Liver (tissue), 9 donors: Measurements from ENCODE around the gene RIMKLB. TPM values are rescaled to one million over a fixed set of nuclear protein-coding genes. Genes with fewer than 3 reads are reported as not detected.

Experiments
- DNase-seq: peaks from one replicate; pipeline ENCODE4 v3.0.0-alpha.2; 2017; ENCODE audit warnings: low spot score
- H3K27ac ChIP-seq, 2 donors: one replicate each; pipeline ENCODE4 v1.7.0; 2013; ENCODE audit warnings: inconsistent platforms in 2 of 2, low read length in 2 of 2, control low read depth in 1 of 2, low read depth in 1 of 2, mild to moderate bottlenecking in 1 of 2
- H3K27me3 ChIP-seq, 4 donors: one replicate each; pipeline versions ENCODE4 v1.6.1 to v1.7.0; 2013; ENCODE audit warnings: low read length in 3 of 4, inconsistent platforms in 1 of 4, mild to moderate bottlenecking in 1 of 4, moderate library complexity in 1 of 4; ENCODE audit not compliant: control insufficient read depth in 4 of 4, insufficient read depth in 4 of 4
- H3K36me3 ChIP-seq, 4 donors: one replicate each; pipeline versions ENCODE4 v1.6.1 to v1.7.0; 2013; ENCODE audit warnings: low read length in 3 of 4, mild to moderate bottlenecking in 3 of 4, low read depth in 1 of 4, moderate library complexity in 1 of 4; ENCODE audit not compliant: control insufficient read depth in 4 of 4, insufficient read depth in 3 of 4
- H3K4me1 ChIP-seq, 4 donors: one replicate each; pipeline versions ENCODE4 v1.6.1 to v1.7.0; 2013; ENCODE audit warnings: low read length in 3 of 4, mild to moderate bottlenecking in 3 of 4, moderate library complexity in 1 of 4; ENCODE audit not compliant: control insufficient read depth in 4 of 4, insufficient read depth in 4 of 4
- H3K4me3 ChIP-seq, 3 donors: one replicate each; pipeline versions ENCODE4 v1.6.1 to v1.7.0; 2013; ENCODE audit warnings: low read length in 3 of 3, control low read depth in 1 of 3, low read depth in 1 of 3, mild to moderate bottlenecking in 1 of 3
- H3K9ac ChIP-seq, 2 donors: one replicate each; pipeline ENCODE4 v1.7.0; 2013; ENCODE audit warnings: low read length in 2 of 2, mild to moderate bottlenecking in 2 of 2, moderate library complexity in 2 of 2, control low read depth in 1 of 2, low read depth in 1 of 2
- H3K9me3 ChIP-seq, 4 donors: one replicate each; pipeline versions ENCODE4 v1.6.1 to v1.7.0; 2013; ENCODE audit warnings: low read length in 3 of 4; ENCODE audit not compliant: control insufficient read depth in 4 of 4
- ATF3 ChIP-seq: IDR thresholded peaks from 2 replicates; pipeline ENCODE4 v1.6.1; 2016; ENCODE audit warnings: antibody characterized with exemption
- EGR1 ChIP-seq, 2 donors: IDR thresholded peaks; 2 replicates each; pipeline ENCODE4 v1.6.1; 2016 to 2018; ENCODE audit warnings: antibody characterized with exemption in 2 of 2, low read depth in 2 of 2
- FOXA1 ChIP-seq: IDR thresholded peaks from 2 replicates; pipeline ENCODE4 v1.6.1; 2016; ENCODE audit warnings: antibody characterized with exemption
- FOXA2 ChIP-seq: IDR thresholded peaks from 2 replicates; pipeline ENCODE4 v1.6.1; 2016; ENCODE audit warnings: antibody characterized with exemption
- HNF4G ChIP-seq: IDR thresholded peaks from 2 replicates; pipeline ENCODE4 v1.6.1; 2016; ENCODE audit warnings: antibody characterized with exemption
- JUND ChIP-seq, 2 donors: IDR thresholded peaks; 2 replicates each; pipeline ENCODE4 v1.6.1; 2016; ENCODE audit warnings: antibody characterized with exemption in 2 of 2
- MAX ChIP-seq: IDR thresholded peaks from 2 replicates; pipeline ENCODE4 v1.6.1; 2016; ENCODE audit warnings: antibody characterized with exemption
- NR2F2 ChIP-seq: IDR thresholded peaks from 2 replicates; pipeline ENCODE4 v1.6.1; 2016; ENCODE audit warnings: antibody characterized with exemption
- RAD21 ChIP-seq, 2 donors: IDR thresholded peaks; 2 replicates each; pipeline ENCODE4 v1.6.1; 2016; ENCODE audit warnings: antibody characterized with exemption in 2 of 2, mild to moderate bottlenecking in 2 of 2
- REST ChIP-seq: IDR thresholded peaks from 2 replicates; pipeline ENCODE4 v1.6.1; 2016; ENCODE audit warnings: antibody characterized with exemption, mild to moderate bottlenecking
- SP1 ChIP-seq: IDR thresholded peaks from 2 replicates; pipeline ENCODE4 v1.6.1; 2018; ENCODE audit warnings: antibody characterized with exemption, mild to moderate bottlenecking
- TAF1 ChIP-seq: conservative IDR thresholded peaks from 2 replicates; pipeline ENCODE4 v1.6.1; 2016; ENCODE audit warnings: antibody characterized with exemption, mild to moderate bottlenecking
- YY1 ChIP-seq: IDR thresholded peaks from 2 replicates; pipeline ENCODE4 v1.6.1; 2016; ENCODE audit warnings: antibody characterized with exemption, mild to moderate bottlenecking
- ZBTB33 ChIP-seq: IDR thresholded peaks from 2 replicates; pipeline ENCODE4 v1.6.1; 2016; ENCODE audit warnings: antibody characterized with exemption
- WGBS: extraction: QIAGEN DNeasy Blood & Tissue Kit; methylation state at CpG from one replicate; pipeline ENCODE4 v1.1.7; 2013; 5-methylcytosine and 5-hydroxymethylcytosine counted together
- polyA plus RNA-seq, 2 donors: library from polyadenylated mRNA; stranded (reverse) in 1 of 2; unstranded in 1 of 2; fragments of 200-250 nt in 1 of 2; fragments of >200 nt in 1 of 2; fragmentation: Nextera tagmentation in 1 of 2; extraction: Ambion mirVana in 1 of 2; gene quantifications; one replicate each; pipeline versions ENCODE4 v1.2.1 to v1.2.3, GENCODE V29; 2013 to 2015
- total RNA-seq, 2 donors: library from RNA; depleted of rRNA; stranded (reverse); fragments of >200 nt; gene quantifications; one replicate each; pipeline ENCODE4 v1.2.3, GENCODE V29; 2014
- TF ChIP-seq, protein P1 (sequence below): fragments of 150-350 bp; IDR thresholded peaks from 2 replicates; pipeline ENCODE4 v1.5.1; 2017; ENCODE audit warnings: improper control_type of control experiment, low read depth, low read length; ENCODE audit not compliant: missing input control
- donor health status: healthy.
- donor health status: healthy.
- donor health status: healthy.
- donor health status: healthy.
- donor health status: healthy.

The RIMKLB gene
- total and polyA plus RNA-seq, 4 donors, result 1.6 to 9.5 (median 3.8) TPM

DNA sequence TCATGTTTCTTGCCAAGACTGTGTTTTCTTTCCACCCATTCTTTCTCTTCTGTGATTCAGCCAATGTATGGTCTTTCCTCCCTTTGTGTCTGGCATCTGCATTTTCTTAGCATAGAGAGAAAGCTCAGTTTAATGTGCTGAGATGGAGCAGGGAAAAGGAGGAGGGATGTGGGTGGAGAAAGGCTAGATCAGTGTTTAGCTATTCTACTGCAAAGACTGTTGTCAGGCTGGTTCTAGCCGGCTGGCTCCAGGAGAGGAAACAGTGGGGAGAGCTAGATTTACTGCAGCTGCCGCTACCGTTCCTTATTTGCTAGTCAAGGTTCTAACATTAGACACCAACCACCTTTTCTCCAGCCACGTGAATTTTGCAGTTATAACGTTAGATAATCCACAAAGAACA is 5.2 kb upstream of the RIMKLB start:
- Histone ChIP-seq H3K9me3 (no peaks in the 10 kb centered on the region), H3K27ac (no peak overlapping the region), H3K4me3 (no peak overlapping the region), H3K4me1 (peaks cover 3 to 10% (median 6%) of the 10 kb centered on the region in 4 donors), H3K9ac (no peak overlapping the region), H3K27me3 (no peaks in the 10 kb centered on the region), H3K36me3 (no peaks in the 10 kb centered on the region)
- DNase-seq, result no peak
- TF ChIP-seq ZBTB33 (no peak), SP1 (no peak)
- 42% methylated on average over 5 of the region's 5 CpGs for WGBS

DNA sequence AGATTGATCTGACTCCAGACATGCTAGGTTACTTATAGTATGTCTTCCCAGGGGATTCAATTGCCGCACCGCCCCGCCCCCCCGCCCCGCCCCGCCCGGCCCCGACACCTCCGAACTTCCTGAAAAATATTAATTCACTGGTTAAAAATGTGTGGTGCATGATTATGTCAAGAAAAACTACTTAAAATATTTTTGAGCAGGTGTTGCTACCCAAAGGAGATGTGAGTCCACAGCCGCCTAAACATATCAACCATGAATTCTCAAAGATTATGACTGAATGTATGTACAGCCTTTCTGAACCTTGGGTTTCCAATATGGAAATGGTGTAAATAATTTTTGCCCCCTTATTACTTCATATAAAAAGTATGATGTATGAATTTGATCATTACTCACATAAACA is 2.7 kb upstream of the RIMKLB start:
- H3K27ac ChIP-seq, result no peak overlapping the region
- DNase-seq, result no peak
- no peaks in the 10 kb centered on the region for H3K36me3 ChIP-seq
- no peak for TF ChIP-seq NR2F2
- no peak for TF ChIP-seq FOXA2
- TF ChIP-seq SP1, result no peak
- TF ChIP-seq MAX, result no peak
- TF ChIP-seq REST, result no peak
- TF ChIP-seq HNF4G, result no peak
- no peak for TF ChIP-seq JUND (IDR thresholded peaks at IDR 0.05)
- no peak for TF ChIP-seq FOXA1
- TF ChIP-seq, protein P1, sequence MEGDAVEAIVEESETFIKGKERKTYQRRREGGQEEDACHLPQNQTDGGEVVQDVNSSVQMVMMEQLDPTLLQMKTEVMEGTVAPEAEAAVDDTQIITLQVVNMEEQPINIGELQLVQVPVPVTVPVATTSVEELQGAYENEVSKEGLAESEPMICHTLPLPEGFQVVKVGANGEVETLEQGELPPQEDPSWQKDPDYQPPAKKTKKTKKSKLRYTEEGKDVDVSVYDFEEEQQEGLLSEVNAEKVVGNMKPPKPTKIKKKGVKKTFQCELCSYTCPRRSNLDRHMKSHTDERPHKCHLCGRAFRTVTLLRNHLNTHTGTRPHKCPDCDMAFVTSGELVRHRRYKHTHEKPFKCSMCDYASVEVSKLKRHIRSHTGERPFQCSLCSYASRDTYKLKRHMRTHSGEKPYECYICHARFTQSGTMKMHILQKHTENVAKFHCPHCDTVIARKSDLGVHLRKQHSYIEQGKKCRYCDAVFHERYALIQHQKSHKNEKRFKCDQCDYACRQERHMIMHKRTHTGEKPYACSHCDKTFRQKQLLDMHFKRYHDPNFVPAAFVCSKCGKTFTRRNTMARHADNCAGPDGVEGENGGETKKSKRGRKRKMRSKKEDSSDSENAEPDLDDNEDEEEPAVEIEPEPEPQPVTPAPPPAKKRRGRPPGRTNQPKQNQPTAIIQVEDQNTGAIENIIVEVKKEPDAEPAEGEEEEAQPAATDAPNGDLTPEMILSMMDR, result no peak
- TF ChIP-seq EGR1 (IDR thresholded peaks at IDR 0.05; ENCODE audit: low read depth in 2 of 2), result no peak
- TF ChIP-seq TAF1, result no peak
- TF ChIP-seq YY1, result no peak
- TF ChIP-seq ZBTB33, result no peak
- TF ChIP-seq ATF3, result no peak
- no peak for TF ChIP-seq RAD21 (IDR thresholded peaks at IDR 0.05)
- no peaks in the 10 kb centered on the region for H3K27me3 ChIP-seq
- H3K4me3 ChIP-seq, result no peak overlapping the region
- peaks cover 9 to 15% (median 11%) of the 10 kb centered on the region in 4 donors for H3K4me1 ChIP-seq
- no peaks in the 10 kb centered on the region for H3K9me3 ChIP-seq
- WGBS, result 88% methylated on average over 10 of the region's 10 CpGs
- no peak overlapping the region for H3K9ac ChIP-seq
